Mammary epithelial cell (primary cell): Measurements from ENCODE around the gene CPNE6.

ENCODE experiments used
- EZH2 ChIP-seq: IDR thresholded peaks from 2 replicates; pipeline ENCODE4 v1.6.1; 2012; ENCODE audit warnings: low read length, inconsistent platforms, borderline replicate concordance
- TF ChIP-seq, protein P1 (sequence below), 2 donors: IDR thresholded peaks in 1 of 2; conservative IDR thresholded peaks in 1 of 2; 2 replicates each; pipeline ENCODE4 v1.5.1; 2011 to 2012; ENCODE audit warnings: inconsistent platforms in 2 of 2, low read length in 2 of 2, mild to moderate bottlenecking in 2 of 2, control low read depth in 1 of 2, low read depth in 1 of 2; ENCODE audit not compliant: insufficient read depth in 1 of 2; ENCODE audit errors: extremely low read depth in 1 of 2

GRCh38 chr14:24126939-24127338, 55.6 kb downstream of the CPNE6 start:
- TF ChIP-seq, protein P1, sequence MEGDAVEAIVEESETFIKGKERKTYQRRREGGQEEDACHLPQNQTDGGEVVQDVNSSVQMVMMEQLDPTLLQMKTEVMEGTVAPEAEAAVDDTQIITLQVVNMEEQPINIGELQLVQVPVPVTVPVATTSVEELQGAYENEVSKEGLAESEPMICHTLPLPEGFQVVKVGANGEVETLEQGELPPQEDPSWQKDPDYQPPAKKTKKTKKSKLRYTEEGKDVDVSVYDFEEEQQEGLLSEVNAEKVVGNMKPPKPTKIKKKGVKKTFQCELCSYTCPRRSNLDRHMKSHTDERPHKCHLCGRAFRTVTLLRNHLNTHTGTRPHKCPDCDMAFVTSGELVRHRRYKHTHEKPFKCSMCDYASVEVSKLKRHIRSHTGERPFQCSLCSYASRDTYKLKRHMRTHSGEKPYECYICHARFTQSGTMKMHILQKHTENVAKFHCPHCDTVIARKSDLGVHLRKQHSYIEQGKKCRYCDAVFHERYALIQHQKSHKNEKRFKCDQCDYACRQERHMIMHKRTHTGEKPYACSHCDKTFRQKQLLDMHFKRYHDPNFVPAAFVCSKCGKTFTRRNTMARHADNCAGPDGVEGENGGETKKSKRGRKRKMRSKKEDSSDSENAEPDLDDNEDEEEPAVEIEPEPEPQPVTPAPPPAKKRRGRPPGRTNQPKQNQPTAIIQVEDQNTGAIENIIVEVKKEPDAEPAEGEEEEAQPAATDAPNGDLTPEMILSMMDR (conservative IDR thresholded peaks at IDR 0.05 in 1 of 2, IDR thresholded peaks at IDR 0.05 in 1 of 2; ENCODE audit: extremely low read depth in 1 of 2, insufficient read depth in 1 of 2, low read depth in 1 of 2, low read length in 2 of 2): no peak
- TF ChIP-seq EZH2: no peak
